Ureter (tissue), 1 donor: ENCODE data around the gene CEP41. TPM values are rescaled to one million over a fixed set of nuclear protein-coding genes. Genes with fewer than 3 reads are reported as not detected.
"Not testable (repeated sequence)": the region's sequence is repeated elsewhere in the genome, so short reads cannot be mapped to it uniquely, and the experiment has no call there.

ENCODE experiments used
- DNase-seq: peaks from one replicate; pipeline ENCODE4 v3.0.0-alpha.2; 2020; ENCODE audit warnings: low spot score
- total RNA-seq: library from RNA; stranded (reverse); gene quantifications from one replicate; pipeline ENCODE4 v1.2.4, GENCODE V29; 2023
- donor health status: DM: yes; HTN: yes; CAD: no.

Gene CEP41
- total RNA-seq, 1 donor from 2014 or later: 16.4 TPM

- DNase-seq: no peak
Measured at GRCh38 chr7:130387628-130388403, 53.0 kb downstream of the CEP41 start.

GRCh38 chr7:130387306-130387627 lies 53.5 kb downstream of the CEP41 start:
- DNase-seq: no peak

GRCh38 chr7:130386876-130387275 lies 53.9 kb downstream of the CEP41 start:
- DNase-seq: no peak

GRCh38 chr7:130385600-130386066 lies 55.2 kb downstream of the CEP41 start:
- no peak for DNase-seq

- DNase-seq: no peak
Measured at GRCh38 chr7:130384841-130385599, 55.8 kb downstream of the CEP41 start.

GRCh38 chr7:130384371-130384801 lies 56.4 kb downstream of the CEP41 start:
- no peak for DNase-seq

GRCh38 chr7:130383187-130383980 lies 57.4 kb downstream of the CEP41 start:
- no peak for DNase-seq

GRCh38 chr7:130381468-130382312 lies 59.1 kb downstream of the CEP41 start:
- DNase-seq: no peak

GRCh38 chr7:130380861-130381455 lies 59.9 kb downstream of the CEP41 start:
- DNase-seq: no peak

- no peak for DNase-seq
Measured at GRCh38 chr7:130379921-130380860, 60.6 kb downstream of the CEP41 start, which contains the start of gene CPA1. CPA1 (plus strand) TSS chr7:130380494; CDS start chr7:130380521, 27 bp downstream.

GRCh38 chr7:130379532-130379920 lies 61.3 kb downstream of the CEP41 start:
- no peak for DNase-seq

GRCh38 chr7:130379019-130379418 lies 61.8 kb downstream of the CEP41 start:
- DNase-seq: no peak

- no peak for DNase-seq
Measured at GRCh38 chr7:130377178-130377577, 63.6 kb downstream of the CEP41 start.

GRCh38 chr7:130376461-130376860 lies 64.4 kb downstream of the CEP41 start:
- not testable (repeated sequence) for DNase-seq

- DNase-seq: no peak
Measured at GRCh38 chr7:130374507-130374906, 66.3 kb downstream of the CEP41 start.

- DNase-seq: no peak
Measured at GRCh38 chr7:130372402-130373165, 68.2 kb downstream of the CEP41 start.

- no peak for DNase-seq
Measured at GRCh38 chr7:130371046-130371445, 69.8 kb downstream of the CEP41 start.

GRCh38 chr7:130369831-130370550 lies 70.8 kb downstream of the CEP41 start:
- DNase-seq: no peak
